ENCODE results near the gene ROGDI. TPM values are rescaled to one million over a fixed set of nuclear protein-coding genes. Genes with fewer than 3 reads are reported as not detected.
A peak's percentile ranks its signal among the peaks of the same experiment; 100 is the strongest.

Gene ROGDI
- total and polyA plus RNA-seq, 9 of the 15 experiments (the other 6 are each of a cell fraction or from before 2014, with no cell fraction given), result 0.97 to 37.3 (median 16.5) TPM

- no peak for TF ChIP-seq TRIM25 (IDR thresholded peaks at IDR 0.05; ENCODE audit: borderline replicate concordance)
- TF ChIP-seq ZNF766 (CRISPR knock-in tag; conservative IDR thresholded peaks at IDR 0.05), result no peak
- TF ChIP-seq E2F1 (CRISPR knock-in tag; IDR thresholded peaks at IDR 0.05), result no peak
- no peak for TF ChIP-seq ZBTB49 (CRISPR knock-in tag; IDR thresholded peaks at IDR 0.05; ENCODE audit: borderline replicate concordance)
- no peak for TF ChIP-seq TEAD1 (CRISPR knock-in tag; IDR thresholded peaks at IDR 0.05)
- no peak for TF ChIP-seq XRCC5 (IDR thresholded peaks at IDR 0.05; ENCODE audit: low read depth, low read length)
- TF ChIP-seq ARID3A (IDR thresholded peaks at IDR 0.05; ENCODE audit: borderline replicate concordance, low read depth, low read length), result no peak
- no peak for TF ChIP-seq ZNF77 (CRISPR knock-in tag; IDR thresholded peaks at IDR 0.05)
- TF ChIP-seq ZNF324 (CRISPR knock-in tag; IDR thresholded peaks at IDR 0.05), result no peak
- TF ChIP-seq FOXJ2 (tag; IDR thresholded peaks at IDR 0.05), result no peak
- no peak for TF ChIP-seq RUNX1 (IDR thresholded peaks at IDR 0.05; ENCODE audit: low read depth)
- no peak for TF ChIP-seq CBX2 (IDR thresholded peaks at IDR 0.05; ENCODE audit: insufficient read depth, low read length, poor library complexity, severe bottlenecking)
- no peak for TF ChIP-seq E2F3 (CRISPR knock-in tag; IDR thresholded peaks at IDR 0.05)
- 0 out of 4 replicates have a peak, but pooled peaks have one; percentile 42 for TF ChIP-seq UBTF (IDR thresholded peaks at IDR 0.05; ENCODE audit: borderline replicate concordance in 1 of 2, low read depth in 2 of 2, low read length in 2 of 2)
- TF ChIP-seq MTA2 (IDR thresholded peaks at IDR 0.05; ENCODE audit: low read depth), result no peak
- peak; percentile 15; the same call in 1 of the 2 replicates for TF ChIP-seq KAT7 (CRISPR knock-in tag; IDR thresholded peaks at IDR 0.05; ENCODE audit: borderline replicate concordance)
Observed at GRCh38 chr16:4802659-4803287, 340 bp upstream of the ROGDI start (continued).

Data from K562 (cell line).